Ovary (tissue), 9 donors: ENCODE results near the gene KMT2B. TPM values are rescaled to one million over a fixed set of nuclear protein-coding genes. Genes with fewer than 3 reads are reported as not detected.
"Not testable (repeated sequence)": the region's sequence is repeated elsewhere in the genome, so short reads cannot be mapped to it uniquely, and the experiment has no call there.

Experiments
- DNase-seq, 5 donors: peaks; one replicate each; pipeline ENCODE4 v3.0.0-alpha.2; 2019 to 2020
- H3K27ac ChIP-seq, 2 donors: fragments of 200-600 bp; one replicate each; pipeline versions ENCODE4 v1.5.1 to v1.8.0; 2019 to 2022
- H3K27me3 ChIP-seq: fragments of 200-600 bp; one replicate; pipeline ENCODE4 v1.8.0; 2022
- H3K36me3 ChIP-seq: fragments of 200-600 bp; sonication (generic); one replicate; pipeline ENCODE4 v1.5.1; 2019
- H3K4me1 ChIP-seq: one replicate; pipeline ENCODE4 v1.8.1; 2013; ENCODE audit warnings: mild to moderate bottlenecking, moderate library complexity; ENCODE audit not compliant: insufficient read depth
- H3K4me3 ChIP-seq: fragments of 200-600 bp; sonication (generic); one replicate; pipeline ENCODE4 v1.5.1; 2017
- H3K9me3 ChIP-seq, 2 donors: fragments of 200-600 bp in 1 of 2; sonication (generic) in 1 of 2; one replicate each; pipeline versions ENCODE4 v1.5.1 to v1.8.1; 2013 to 2019; ENCODE audit warnings: mild to moderate bottlenecking in 1 of 2, moderate library complexity in 1 of 2
- CTCF ChIP-seq, 3 donors: fragments of 450-650 bp in 2 of 3; fragments of 200-600 bp in 1 of 3; IDR thresholded peaks; one replicate each; pipeline versions ENCODE4 v1.5.1 to v1.8.0; 2016 to 2022; ENCODE audit warnings: antibody characterized with exemption in 3 of 3, mild to moderate bottlenecking in 1 of 3
- EP300 ChIP-seq: sonication (generic); formaldehyde crosslinking; IDR thresholded peaks from one replicate; pipeline ENCODE4 v1.6.1; 2017; ENCODE audit warnings: antibody characterized with exemption
- POLR2A ChIP-seq: fragments of 450-650 bp; IDR thresholded peaks from one replicate; pipeline ENCODE4 v1.6.1; 2017; ENCODE audit warnings: antibody characterized with exemption, mild to moderate bottlenecking, moderate library complexity
- WGBS, 3 donors: extraction: QIAGEN DNeasy Blood & Tissue Kit in 1 of 3; methylation state at CpG; one replicate each; pipeline versions ENCODE4 v1.1.5 to v1.1.7; 2013 to 2017; 5-methylcytosine and 5-hydroxymethylcytosine counted together
- intact Hi-C, 4 donors: fragments of 100-400 bp; cut with DNase I; formaldehyde crosslinking; loops; one replicate each; pipeline versions ENCODE4 v1.11.0 to v1.15.1; 2022 to 2023
- polyA plus RNA-seq, 2 donors: library from polyadenylated mRNA; stranded (reverse); fragments of 200-250 nt in 1 of 2; fragments of 350-450 nt in 1 of 2; fragmentation: Illumina TruSeq in 1 of 2; extraction: RNeasy Lipid Tissue Mini Kit (QIAGEN cat#74804) in 1 of 2; gene quantifications; one replicate each; pipeline ENCODE4 v1.2.3, GENCODE V29; 2013 to 2014
- total RNA-seq, 7 donors: library from RNA; depleted of rRNA in 2 of 7; stranded (reverse); fragments of >200 nt in 2 of 7; fragmentation: NEBNext Ultra II Directional in 3 of 7; extraction: Animal tissue kit (Norgen Biotek cat#: 25700) in 3 of 7; gene quantifications; one replicate each; pipeline versions ENCODE4 v1.1.0 to v1.2.4, GENCODE V29; 2016 to 2023
- donor health status: DM: no; HTN: no; CAD: no; lungs with moderate emphysema.
- donor health status: DM: no; HTN: no; CAD: no.
- donor health status: Bipolar disorder and iron deficiency.
- donor health status: DM: yes; HTN: yes; CAD: no.
- donor health status: DM: no; HTN: no; CAD: no.
- donor health status: DM: yes; HTN: yes; CAD: no.

Gene KMT2B
- total and polyA plus RNA-seq, 9 donors: 8.8 to 53.7 (median 34.1) TPM

DNA sequence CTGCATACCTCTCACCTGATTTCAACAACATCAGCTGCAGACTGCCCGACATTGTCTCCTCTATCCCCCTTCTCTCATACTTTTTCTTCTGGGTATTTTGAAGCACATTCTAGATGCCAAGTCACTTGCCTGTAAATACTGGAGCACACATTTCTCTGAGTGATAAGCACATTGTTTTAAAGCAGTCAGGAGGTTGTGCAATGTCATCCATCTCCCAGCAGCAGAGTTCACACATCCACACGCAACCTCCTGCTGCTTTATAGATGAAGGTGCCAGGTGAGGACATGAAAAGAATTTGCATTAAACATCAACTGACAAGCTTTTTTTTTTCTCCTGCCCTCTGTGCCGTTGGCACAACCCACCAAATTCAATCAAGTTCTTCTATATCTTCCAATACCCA lies 46.0 kb upstream of the KMT2B start:
- 41 to 53% (median 44%) methylated on average over 3 of the region's 3 CpGs for WGBS, 3 donors
- intact Hi-C loops: no loop called here

GRCh38 chr19:35673121-35673804 lies 44.5 kb upstream of the KMT2B start:
- intact Hi-C loops: no loop called here

More for the DNA sequence above, 46.0 kb upstream of the KMT2B start:
- peaks cover 2% of the 10 kb centered on the region for H3K4me1 ChIP-seq
- DNase-seq: no peak
- H3K9me3 ChIP-seq: no peaks in the 10 kb centered on the region
- no peaks in the 10 kb centered on the region for H3K27me3 ChIP-seq
- H3K36me3 ChIP-seq: no peaks in the 10 kb centered on the region
- TF ChIP-seq CTCF (IDR thresholded peaks at IDR 0.05) (no peak), POLR2A (no peak), EP300 (no peak)
- no peak overlapping the region for H3K4me3 ChIP-seq
- no peak overlapping the region for H3K27ac ChIP-seq

DNA sequence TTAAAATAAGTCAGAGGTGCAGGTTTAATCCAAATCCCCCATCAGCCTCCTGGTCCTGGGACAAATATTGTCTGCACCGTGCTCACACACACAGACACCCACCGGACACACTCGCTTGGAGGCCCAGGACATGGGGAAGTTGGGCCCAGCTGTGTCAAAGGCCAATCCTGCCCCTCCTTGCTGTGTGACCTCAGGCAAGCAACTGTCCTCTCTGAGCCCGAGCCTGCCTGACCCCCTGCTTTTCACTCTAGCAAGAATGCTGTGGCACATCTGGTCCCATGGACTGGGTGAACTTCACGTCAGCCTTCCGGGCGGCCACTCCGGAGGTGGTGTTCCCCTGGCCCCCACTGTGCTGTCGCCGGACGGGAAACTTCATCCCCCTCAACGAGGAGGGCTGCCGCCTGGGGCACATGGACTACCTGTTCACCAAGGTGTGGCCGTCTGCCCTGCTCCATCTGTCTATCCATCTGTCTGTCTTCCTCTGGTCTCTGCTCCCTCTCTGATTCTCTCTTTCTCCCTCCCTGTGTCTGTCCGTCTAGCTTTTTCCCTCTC lies 42.1 kb upstream of the KMT2B start:
- 74 to 80% (median 76%) methylated on average over 15 of the region's 15 CpGs for WGBS, 3 donors
- intact Hi-C loops: loop anchor here in 1 of 4 donors (5.0 kb wide), 1 partner anchor 157 kb away; no protein-coding TSS in a partner anchor
- Histone ChIP-seq H3K4me3 (no peak overlapping the region), H3K9me3 (no peaks in the 10 kb centered on the region), H3K27me3 (no peaks in the 10 kb centered on the region), H3K4me1 (peaks cover 2% of the 10 kb centered on the region), H3K27ac (no peak overlapping the region), H3K36me3 (no peaks in the 10 kb centered on the region)
- DNase-seq: no peak
- TF ChIP-seq POLR2A: no peak
- no peak for TF ChIP-seq EP300
- no peak for TF ChIP-seq CTCF (IDR thresholded peaks at IDR 0.05)

More at GRCh38 chr19:35673121-35673804, 44.5 kb upstream of the KMT2B start:
- no peaks in the 10 kb centered on the region for H3K9me3 ChIP-seq
- no peak overlapping the region for H3K4me3 ChIP-seq
- DNase-seq: no peak
- no peaks in the 10 kb centered on the region for H3K36me3 ChIP-seq
- no peaks in the 10 kb centered on the region for H3K27me3 ChIP-seq
- TF ChIP-seq POLR2A: no peak
- TF ChIP-seq EP300: no peak
- TF ChIP-seq CTCF (IDR thresholded peaks at IDR 0.05): no peak
- H3K4me1 ChIP-seq: peaks cover 2% of the 10 kb centered on the region
- H3K27ac ChIP-seq: no peak overlapping the region
- 6 to 8% (median 6%) methylated on average over 39 of the region's 39 CpGs for WGBS, 3 donors

DNA sequence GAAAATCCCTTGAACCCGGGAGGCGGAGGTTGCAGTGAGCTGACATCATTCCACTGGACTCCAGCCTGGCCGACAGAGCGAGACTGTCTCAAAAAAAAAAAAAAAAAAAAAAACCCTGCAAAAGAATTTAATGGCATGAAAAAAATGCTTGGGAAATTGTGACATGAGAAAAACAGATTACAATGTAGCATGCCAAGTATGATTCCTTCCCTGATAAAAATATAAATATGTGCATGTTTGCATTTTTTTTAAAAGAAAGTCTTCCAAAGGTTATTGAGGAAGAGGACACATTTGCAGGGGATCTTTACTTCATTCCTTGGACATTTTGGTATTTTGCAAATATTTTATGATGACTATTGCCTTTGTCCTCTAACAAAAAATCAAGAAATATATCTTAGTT lies 28.0 kb upstream of the KMT2B start:
- intact Hi-C loops: loop anchor here in 3 of 4 donors (5.0 to 10.0 kb wide), 3 partner anchors 127 to 245 kb away; partner anchors contain the start of gene LRFN3 (in 2 of the 3)

GRCh38 chr19:35691106-35691505 lies 26.7 kb upstream of the KMT2B start:
- not testable (repeated sequence) for H3K36me3 ChIP-seq, DNase-seq, H3K27ac ChIP-seq, H3K4me1 ChIP-seq, H3K27me3 ChIP-seq, H3K4me3 ChIP-seq, H3K9me3 ChIP-seq
- 92 to 94% (median 92%) methylated on average over 35 to 37 of the region's 37 CpGs for WGBS, 3 donors
- intact Hi-C loops: loop anchor here in 3 of 4 donors (5.0 to 10.0 kb wide), 3 partner anchors 126 to 244 kb away; partner anchors contain the start of gene LRFN3 (in 2 of the 3)

More for the DNA sequence above, 28.0 kb upstream of the KMT2B start:
- TF ChIP-seq CTCF (IDR thresholded peaks at IDR 0.05) (no peak), POLR2A (no peak), EP300 (no peak)
- Histone ChIP-seq H3K27me3 (no peaks in the 10 kb centered on the region), H3K36me3 (no peaks in the 10 kb centered on the region), H3K4me3 (no peak overlapping the region), H3K4me1 (no peaks in the 10 kb centered on the region), H3K9me3 (no peaks in the 10 kb centered on the region), H3K27ac (no peak overlapping the region)
- no peak for DNase-seq
- WGBS, 3 donors: 27 to 44% (median 29%) methylated on average over 4 of the region's 4 CpGs
